GM19372 (cell line): Measurements from ENCODE around the gene MAGEF1.

Source experiments
- ATAC-seq: cut with Tn5 transposase; IDR thresholded peaks from one replicate; pipeline ENCODE4 v1.9.1; 2021; ENCODE audit warnings: mild to moderate bottlenecking, low read depth, moderate library complexity; ENCODE audit not compliant: unreplicated experiment

The MAGEF1 gene

GRCh38 chr3:184727357-184728009, 15.6 kb upstream of the MAGEF1 start:
- ATAC-seq = no peak

- ATAC-seq = no peak
Observed at GRCh38 chr3:184726497-184726896, 14.6 kb upstream of the MAGEF1 start.

DNA sequence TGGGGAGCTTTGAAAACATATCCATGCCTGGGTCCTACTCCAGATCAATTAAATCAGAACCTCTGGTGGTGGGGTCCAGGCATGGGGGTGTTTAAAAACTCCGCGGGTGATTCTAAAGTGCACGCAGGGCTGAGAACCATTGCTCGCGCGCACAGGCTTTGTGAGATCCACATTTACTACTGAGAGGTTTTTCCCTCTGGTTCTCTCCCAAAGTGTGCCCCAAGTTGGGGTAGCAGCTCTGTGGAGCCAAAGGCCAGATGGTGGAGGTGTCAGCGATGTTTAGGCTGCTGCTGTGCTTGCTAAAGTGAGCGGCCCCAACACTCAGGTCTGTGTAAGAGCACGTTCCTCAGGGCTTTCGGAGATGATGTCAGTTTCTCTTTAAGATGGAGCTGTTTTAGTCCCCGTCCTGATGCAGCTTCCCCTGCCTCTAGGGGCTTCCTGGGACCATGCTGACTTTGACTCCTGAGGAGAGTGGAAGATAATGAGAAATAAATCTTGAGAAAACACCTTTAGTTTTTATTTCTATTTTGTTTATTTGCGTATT, 13.4 kb upstream of the MAGEF1 start:
- no peak for ATAC-seq

GRCh38 chr3:184724699-184725098, 12.8 kb upstream of the MAGEF1 start:
- no peak for ATAC-seq

DNA sequence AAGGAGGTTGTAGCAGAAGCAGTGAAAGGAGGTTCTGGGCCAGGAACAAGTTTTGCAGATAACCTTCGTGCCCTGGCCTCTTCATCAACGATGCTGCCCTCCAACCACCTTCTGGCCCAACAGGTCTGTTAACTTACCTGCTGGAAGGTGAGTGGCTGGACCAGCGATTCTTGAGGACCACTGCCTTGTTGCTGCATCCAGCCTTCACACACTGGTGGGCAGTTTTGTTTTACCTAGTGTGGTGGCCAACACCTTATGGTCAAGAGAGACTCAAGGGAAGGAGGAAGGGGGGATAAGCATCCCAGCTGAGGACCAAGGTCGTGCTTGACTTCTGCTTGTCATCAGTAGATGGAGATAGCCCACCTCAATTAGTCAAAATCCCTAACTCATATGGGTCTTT, 7.8 kb upstream of the MAGEF1 start:
- no peak for ATAC-seq

- no peak for ATAC-seq
Observed at GRCh38 chr3:184718431-184718830, 6.6 kb upstream of the MAGEF1 start.

- no peak for ATAC-seq
Observed at GRCh38 chr3:184717399-184717983, 5.6 kb upstream of the MAGEF1 start.

GRCh38 chr3:184716622-184717398, 4.9 kb upstream of the MAGEF1 start:
- ATAC-seq = no peak

DNA sequence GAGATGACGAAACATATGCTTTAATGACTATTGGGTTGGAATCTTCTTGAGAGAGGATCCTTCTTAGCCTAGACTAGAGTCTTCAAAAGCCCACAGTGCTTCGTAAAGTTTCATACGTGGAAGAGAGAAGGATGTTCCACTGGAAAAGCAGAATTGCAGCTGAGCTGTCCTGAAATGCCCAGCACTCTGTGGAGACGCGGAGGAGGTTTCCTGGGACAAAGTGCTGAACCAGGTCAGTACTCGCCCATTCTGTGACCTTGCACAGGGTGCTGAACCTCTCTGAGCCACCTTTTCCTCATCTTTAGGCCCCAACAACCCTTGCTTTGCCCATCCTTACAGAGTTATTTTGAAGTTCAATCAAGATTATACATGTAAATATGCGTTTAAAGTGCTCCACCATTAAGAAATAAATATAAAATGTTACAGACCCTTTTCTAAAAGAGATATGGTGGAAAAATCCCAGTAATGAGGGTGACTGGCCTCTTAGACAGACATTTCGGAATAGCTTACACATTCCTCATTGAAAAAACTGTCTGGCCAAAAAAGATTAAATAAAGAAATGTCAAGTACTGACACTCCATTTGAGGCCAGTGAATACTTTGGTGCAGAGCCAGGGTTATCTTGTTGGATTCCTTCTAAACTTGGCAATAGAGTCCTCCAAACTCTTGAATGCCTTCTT, 4.2 kb upstream of the MAGEF1 start:
- no peak for ATAC-seq

DNA sequence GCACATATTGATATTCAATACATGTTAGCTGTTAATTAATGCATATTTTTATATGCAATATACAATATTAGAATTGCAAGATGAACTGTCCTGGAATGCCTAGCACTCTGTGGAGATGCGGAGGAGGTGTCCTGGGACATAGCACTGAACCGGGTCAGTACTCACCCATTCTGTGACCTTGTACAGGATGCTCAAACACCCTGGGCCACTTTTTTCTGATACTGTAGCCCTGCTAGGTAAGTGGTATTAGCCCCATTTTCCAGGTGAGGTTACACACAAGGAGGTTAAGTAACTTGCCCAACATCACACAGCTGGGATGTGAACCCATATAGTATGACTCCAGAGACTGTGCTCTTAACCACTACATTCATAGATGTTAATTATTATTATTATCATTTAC, 1.7 kb upstream of the MAGEF1 start:
- no peak for ATAC-seq

DNA sequence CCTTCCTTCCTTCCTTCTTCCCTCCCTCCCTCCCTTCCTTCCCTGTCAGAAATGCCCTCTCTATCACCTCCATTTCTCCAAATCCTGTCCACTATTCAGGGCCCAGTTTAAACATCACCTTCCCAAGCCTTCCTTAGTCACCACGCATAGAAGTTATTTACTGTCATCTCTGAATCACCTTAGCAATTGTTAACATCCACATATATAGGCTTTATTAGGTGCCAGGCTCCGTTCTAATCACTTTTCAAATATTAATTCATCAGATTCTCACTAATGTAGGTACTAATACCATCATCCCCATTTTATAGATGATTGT, 1.1 kb upstream of the MAGEF1 start:
- ATAC-seq = no peak

GRCh38 chr3:184712248-184713039, 580 bp upstream of the MAGEF1 start:
- peak; percentile 24 for ATAC-seq

DNA sequence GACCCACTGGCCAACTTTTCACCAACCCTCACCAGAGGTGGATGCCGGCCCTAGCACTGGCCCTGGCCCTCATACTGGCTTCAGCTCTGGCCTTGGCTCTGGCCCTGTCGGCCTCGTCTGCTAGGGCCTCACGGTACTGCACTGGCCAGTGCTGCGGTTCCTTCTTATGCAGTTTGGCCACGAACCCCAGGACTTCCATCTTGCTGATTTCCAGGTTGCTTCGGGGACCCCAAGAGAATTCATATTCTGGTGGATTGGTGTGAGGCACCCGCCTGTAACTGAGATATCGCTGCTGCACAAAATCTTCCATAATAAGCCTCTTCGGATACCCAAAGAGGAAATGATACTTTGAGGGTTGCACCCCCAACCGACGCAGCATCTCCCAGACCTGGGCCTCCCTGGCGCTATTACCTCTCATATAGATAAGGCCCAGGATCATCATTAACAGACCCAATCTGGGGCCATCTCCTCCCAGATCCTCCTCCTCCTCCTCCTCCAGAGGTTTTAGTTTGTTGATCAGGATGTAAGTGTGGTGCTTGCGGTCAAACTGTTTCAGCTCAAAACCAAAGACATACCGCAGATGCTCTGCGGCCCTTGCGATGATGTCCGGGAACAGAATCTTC, 883 bp downstream of the MAGEF1 start:
- peak; percentile 51 for ATAC-seq

DNA sequence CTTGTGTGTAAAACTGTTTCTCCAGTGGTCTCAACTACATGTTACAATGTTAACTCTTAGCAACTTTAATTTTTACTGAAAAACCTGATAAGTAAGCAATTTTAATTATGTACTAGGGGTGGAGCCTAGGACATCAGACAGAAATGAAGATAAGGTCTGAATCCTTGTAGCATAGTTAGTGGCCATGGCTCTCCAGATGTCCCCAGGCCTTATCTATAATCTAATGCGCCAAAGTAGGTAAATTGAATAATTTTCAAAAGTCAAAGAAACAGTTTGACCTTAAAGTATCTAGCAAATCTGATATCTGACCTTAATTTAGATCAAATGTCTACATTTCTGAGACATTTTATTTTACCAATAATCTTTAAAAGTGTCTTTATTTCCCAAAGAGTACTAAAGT, 8.2 kb downstream of the MAGEF1 start:
- no peak for ATAC-seq

DNA sequence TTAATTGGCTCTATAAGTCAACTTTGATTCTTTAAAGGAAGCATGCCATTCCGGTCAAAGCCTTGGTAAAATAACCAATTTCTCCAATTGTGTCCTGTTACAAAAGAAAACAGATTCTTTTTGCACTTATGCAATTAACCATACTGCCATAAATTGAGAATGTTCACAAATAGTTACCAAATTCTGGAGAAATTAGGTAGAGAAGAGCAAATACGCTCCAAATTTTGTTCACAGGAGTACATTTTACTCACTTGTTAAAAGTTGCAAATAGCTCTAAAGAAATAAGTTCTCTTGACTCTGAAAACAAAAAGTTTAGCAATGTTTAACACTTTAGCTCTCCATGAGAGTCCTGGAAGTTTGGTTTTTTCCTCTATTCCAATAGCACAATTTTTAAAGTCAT, 11.1 kb downstream of the MAGEF1 start:
- no peak for ATAC-seq

DNA sequence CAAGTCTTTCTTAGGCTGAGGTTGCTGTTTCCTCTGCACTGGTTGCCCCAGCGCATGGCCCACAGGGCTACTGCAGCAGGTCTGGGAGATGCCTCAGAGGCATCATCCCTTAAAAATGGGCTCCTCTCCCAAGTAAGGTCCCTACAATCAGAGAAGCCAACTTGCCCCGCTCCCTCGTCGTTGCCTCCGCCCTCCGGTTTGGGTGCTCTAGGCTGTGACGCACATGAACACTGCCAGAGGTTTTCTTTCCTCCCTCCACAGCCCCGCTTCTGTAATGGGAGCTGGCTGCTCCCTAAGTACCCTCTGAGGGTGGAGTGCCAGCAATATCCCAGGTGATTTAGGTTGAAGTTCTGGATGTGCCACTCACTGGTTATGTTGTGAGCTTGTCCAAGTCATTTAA, 14.0 kb downstream of the MAGEF1 start:
- ATAC-seq = no peak

DNA sequence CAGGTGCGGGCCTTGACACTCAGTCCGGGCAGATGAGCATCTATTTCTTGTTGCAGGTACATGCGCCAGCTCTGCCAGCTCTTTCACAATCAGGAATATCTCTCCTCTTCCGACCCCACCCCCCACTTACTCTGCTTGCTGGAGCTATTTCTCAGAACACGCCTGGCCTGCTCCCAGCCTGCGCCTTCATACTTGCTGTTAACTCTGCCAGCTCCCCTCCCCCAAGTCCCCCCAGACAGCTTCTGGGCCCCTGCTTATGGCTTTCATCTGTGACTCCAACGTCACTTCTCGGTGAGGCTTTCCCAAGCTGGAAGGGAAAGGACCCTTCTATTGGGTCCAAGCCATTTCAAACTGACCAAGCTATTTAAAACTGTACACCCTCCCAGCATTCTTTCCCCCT, 15.2 kb downstream of the MAGEF1 start:
- no peak for ATAC-seq

- no peak for ATAC-seq
Observed at GRCh38 chr3:184694716-184695115, 17.1 kb downstream of the MAGEF1 start.

DNA sequence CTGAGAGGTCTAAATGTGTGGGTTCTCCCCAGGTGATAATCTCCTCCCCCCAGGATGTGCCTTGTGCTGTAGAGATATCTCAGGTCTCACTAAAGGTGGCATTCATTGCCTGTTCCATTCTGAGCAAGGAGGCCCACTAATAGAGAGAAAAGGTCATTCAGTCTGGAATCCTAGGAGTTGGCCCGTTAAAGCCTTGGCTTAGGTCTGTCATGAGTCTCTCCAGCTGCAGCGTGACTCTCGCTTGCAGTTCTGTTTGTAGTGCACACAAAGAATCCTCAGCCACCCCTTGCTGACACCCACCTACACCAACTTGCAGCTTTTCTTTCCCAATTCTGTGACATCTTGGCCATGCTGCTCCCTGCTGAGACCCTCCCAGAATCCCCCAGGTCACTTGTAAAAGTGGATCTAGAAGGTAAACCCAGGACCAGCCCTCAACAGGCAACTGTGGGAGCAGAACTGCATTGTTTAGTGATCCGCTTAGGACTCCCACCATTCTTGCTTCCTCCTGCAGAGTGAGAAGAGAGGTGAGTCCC, 17.7 kb downstream of the MAGEF1 start:
- no peak for ATAC-seq
